HEK293 (cell line): Measurements from ENCODE around the gene CNTN4.

Experiments
- CTCF ChIA-PET: fragments of 350-600 bp; formaldehyde crosslinking; extraction: SDS; loops from one replicate; lab custom pipeline; 2021; ENCODE audit warnings: antibody characterized with exemption; lab: Yijun Ruan, JAX
- POLR2A ChIA-PET: fragments of 300-600 bp; formaldehyde crosslinking; extraction: SDS; loops from one replicate; lab custom pipeline; 2020; ENCODE audit warnings: antibody characterized with exemption, inconsistent platforms; lab: Yijun Ruan, JAX
- H3K27ac ChIP-seq: fragments of 200-500 bp; sonication (Bioruptor generic); 2 replicates; pipeline ENCODE4 v1.5.1; 2014; ENCODE audit warnings: low read depth, low read length, control low read depth, inconsistent platforms; ENCODE audit errors: extremely low read depth
- H3K36me3 ChIP-seq, 2 experiments: fragments of 200-500 bp in 1 of 2; sonication (Bioruptor generic) in 1 of 2; 1 replicate in 1 of 2; 2 replicates in 1 of 2; pipeline ENCODE4 v1.5.1; 2014 to 2017; ENCODE audit warnings: inconsistent platforms in 2 of 2, low read length in 2 of 2; ENCODE audit not compliant: control insufficient read depth in 2 of 2, insufficient read depth in 1 of 2
- H3K4me1 ChIP-seq: fragments of 200-500 bp; sonication (Bioruptor generic); 2 replicates; pipeline ENCODE4 v1.5.1; 2014; ENCODE audit warnings: mild to moderate bottlenecking, low read length, inconsistent platforms; ENCODE audit not compliant: control insufficient read depth, insufficient read depth
- H3K4me3 ChIP-seq: 2 replicates; pipeline ENCODE4 v1.5.1; 2011; ENCODE audit warnings: low read depth, mild to moderate bottlenecking, control low read depth, low read length, moderate library complexity
- H3K9me3 ChIP-seq: fragments of 200-500 bp; sonication (Bioruptor generic); 2 replicates; pipeline ENCODE4 v1.5.1; 2014; ENCODE audit warnings: low read depth, low read length, inconsistent platforms; ENCODE audit not compliant: control insufficient read depth, insufficient read depth
- BCL11A ChIP-seq: fragments of 450-650 bp; formaldehyde crosslinking; IDR thresholded peaks from 2 replicates; pipeline ENCODE4 v1.5.1; 2016; ENCODE audit warnings: low read depth, missing biosample characterization, missing genetic modification characterization
- GLI2 ChIP-seq: fragments of 450-650 bp; formaldehyde crosslinking; IDR thresholded peaks from 2 replicates; pipeline ENCODE4; 2017; ENCODE audit warnings: missing biosample characterization, missing genetic modification characterization, low read depth, borderline replicate concordance
- SCRT1 ChIP-seq: fragments of 450-650 bp; formaldehyde crosslinking; IDR thresholded peaks from 2 replicates; pipeline ENCODE4 v1.5.1; 2016; ENCODE audit warnings: missing biosample characterization, missing genetic modification characterization, borderline replicate concordance
- SP7 ChIP-seq: fragments of 450-650 bp; formaldehyde crosslinking; IDR thresholded peaks from 2 replicates; pipeline ENCODE4 v1.5.1; 2016; ENCODE audit warnings: missing biosample characterization, missing genetic modification characterization
- ZBTB6 ChIP-seq: fragments of 450-650 bp; formaldehyde crosslinking; IDR thresholded peaks from 2 replicates; pipeline ENCODE4 v1.5.1; 2017; ENCODE audit warnings: missing biosample characterization, missing genetic modification characterization
- ZFHX2 ChIP-seq: fragments of 450-650 bp; formaldehyde crosslinking; conservative IDR thresholded peaks from 2 replicates; pipeline ENCODE4 v1.5.1; 2016; ENCODE audit warnings: missing biosample characterization, missing genetic modification characterization
- ZNF16 ChIP-seq: fragments of 450-650 bp; formaldehyde crosslinking; IDR thresholded peaks from 2 replicates; pipeline ENCODE4 v1.5.1; 2016; ENCODE audit warnings: low read depth, missing biosample characterization, missing genetic modification characterization
- ZNF174 ChIP-seq: fragments of 450-650 bp; formaldehyde crosslinking; IDR thresholded peaks from 2 replicates; pipeline ENCODE4 v1.5.0; 2017; ENCODE audit warnings: missing biosample characterization, mild to moderate bottlenecking, missing genetic modification characterization
- ZNF175 ChIP-seq: fragments of 450-650 bp; formaldehyde crosslinking; IDR thresholded peaks from 2 replicates; pipeline ENCODE4 v1.5.1; 2016; ENCODE audit warnings: missing biosample characterization, missing genetic modification characterization
- ZNF19 ChIP-seq: fragments of 450-650 bp; formaldehyde crosslinking; IDR thresholded peaks from 2 replicates; pipeline ENCODE4; 2016; ENCODE audit warnings: missing biosample characterization, missing genetic modification characterization, low read depth
- ZNF248 ChIP-seq: fragments of 450-650 bp; formaldehyde crosslinking; IDR thresholded peaks from 2 replicates; pipeline ENCODE4 v1.5.1; 2017; ENCODE audit warnings: missing biosample characterization, missing genetic modification characterization
- ZNF473 ChIP-seq: fragments of 450-650 bp; formaldehyde crosslinking; IDR thresholded peaks from 2 replicates; pipeline ENCODE4 v1.5.1; 2017; ENCODE audit warnings: missing biosample characterization, missing genetic modification characterization
- ZNF501 ChIP-seq: fragments of 450-650 bp; formaldehyde crosslinking; IDR thresholded peaks from 2 replicates; pipeline ENCODE4 v1.5.1; 2016; ENCODE audit warnings: missing biosample characterization, missing genetic modification characterization
- ZNF518A ChIP-seq: fragments of 450-650 bp; formaldehyde crosslinking; conservative IDR thresholded peaks from 2 replicates; pipeline ENCODE4 v1.5.1; 2016; ENCODE audit warnings: low read depth, missing biosample characterization, missing genetic modification characterization
- ZNF521 ChIP-seq: fragments of 450-650 bp; formaldehyde crosslinking; IDR thresholded peaks from 2 replicates; pipeline ENCODE4 v1.5.1; 2017; ENCODE audit warnings: missing biosample characterization, mild to moderate bottlenecking, missing genetic modification characterization
- ZNF600 ChIP-seq: fragments of 450-650 bp; formaldehyde crosslinking; IDR thresholded peaks from 2 replicates; pipeline ENCODE4 v1.5.1; 2016; ENCODE audit warnings: missing biosample characterization, missing genetic modification characterization
- ZNF626 ChIP-seq: fragments of 450-650 bp; sonication (Bioruptor Pico); formaldehyde crosslinking; IDR thresholded peaks from 2 replicates; pipeline ENCODE4 v1.5.1; 2018; ENCODE audit warnings: missing biosample characterization, missing genetic modification characterization, inconsistent platforms
- ZNF639 ChIP-seq: fragments of 450-650 bp; formaldehyde crosslinking; IDR thresholded peaks from 2 replicates; pipeline ENCODE4 v1.5.1; 2016; ENCODE audit warnings: missing biosample characterization, missing genetic modification characterization
- ZNF670 ChIP-seq: fragments of 450-650 bp; formaldehyde crosslinking; IDR thresholded peaks from 2 replicates; pipeline ENCODE4 v1.5.1; 2016; ENCODE audit warnings: missing biosample characterization, missing genetic modification characterization, low read depth
- ZSCAN30 ChIP-seq: fragments of 450-650 bp; IDR thresholded peaks from 2 replicates; pipeline ENCODE4 v1.5.1; 2018; ENCODE audit warnings: missing biosample characterization, mild to moderate bottlenecking, missing genetic modification characterization, moderate library complexity
- ZXDB ChIP-seq: fragments of 450-650 bp; formaldehyde crosslinking; IDR thresholded peaks from 2 replicates; pipeline ENCODE4 v1.5.1; 2016; ENCODE audit warnings: missing biosample characterization, missing genetic modification characterization

CNTN4 gene

GRCh38 chr3:2268779-2269178 lies 170.1 kb downstream of the CNTN4 start:
- H3K9me3 ChIP-seq: no peaks in the 10 kb centered on the region
- no peak overlapping the region for H3K4me3 ChIP-seq
- POLR2A ChIA-PET: no interaction called here
- CTCF ChIA-PET: no interaction called here
- no peak overlapping the region for H3K27ac ChIP-seq
- TF ChIP-seq ZFHX2 (no peak), ZNF174 (tag by site-specific recombination) (no peak), ZNF639 (tag by site-specific recombination) (no peak), ZNF670 (tag by site-specific recombination) (no peak), ZNF518A (tag by site-specific recombination) (no peak), ZNF248 (tag by site-specific recombination) (no peak), ZBTB6 (no peak), ZNF19 (no peak), SCRT1 (no peak), ZNF16 (tag by site-specific recombination) (no peak), ZNF521 (tag by site-specific recombination) (no peak), ZSCAN30 (no peak)
- H3K4me1 ChIP-seq: no peaks in the 10 kb centered on the region
- no peaks in the 10 kb centered on the region for H3K36me3 ChIP-seq

- CTCF ChIA-PET: interaction anchor here (0.5 to 0.8 kb wide), 2 partner anchors 12 to 648 kb away, joined by 3 to 4 read pairs; no protein-coding TSS in a partner anchor
- Histone ChIP-seq H3K4me3 (no peak overlapping the region), H3K9me3 (no peaks in the 10 kb centered on the region), H3K4me1 (no peaks in the 10 kb centered on the region)
- POLR2A ChIA-PET: no interaction called here
- no peak for TF ChIP-seq GLI2
- TF ChIP-seq ZNF175 (tag by site-specific recombination): no peak
- no peak for TF ChIP-seq BCL11A
- TF ChIP-seq SP7 (tag by site-specific recombination): no peak
- TF ChIP-seq, all 188 proteins: peak for 0
- Histone ChIP-seq H3K36me3 (no peaks in the 10 kb centered on the region), H3K27ac (no peak overlapping the region)
Measured at GRCh38 chr3:2274526-2274925, 175.9 kb downstream of the CNTN4 start.

- Histone ChIP-seq H3K4me3 (no peak overlapping the region), H3K27ac (no peak overlapping the region), H3K36me3 (no peaks in the 10 kb centered on the region), H3K4me1 (no peaks in the 10 kb centered on the region), H3K9me3 (no peaks in the 10 kb centered on the region)
- CTCF ChIA-PET: interaction anchor here (1.1 kb wide), 1 partner anchor 50 kb away, joined by 3 read pairs; no protein-coding TSS in a partner anchor
- no peak for TF ChIP-seq ZXDB (tag by site-specific recombination)
- TF ChIP-seq ZNF473 (tag by site-specific recombination): no peak
- TF ChIP-seq ZNF175 (tag by site-specific recombination): no peak
- TF ChIP-seq ZNF600 (tag by site-specific recombination): no peak
- no peak for TF ChIP-seq ZNF501 (tag by site-specific recombination)
- TF ChIP-seq ZNF626: no peak
- TF ChIP-seq, all 188 proteins: peak for 0
- POLR2A ChIA-PET: no interaction called here
Measured at GRCh38 chr3:2283818-2284217, 185.2 kb downstream of the CNTN4 start.
